CD4-positive, alpha-beta T cell treated with Interleukin-15 for 4 hours (primary cell): Measurements from ENCODE around the gene COL10A1.

Experiments used
- DNase-seq: peaks from one replicate; pipeline ENCODE4 v3.0.0-alpha.2; 2020; ENCODE audit warnings: low spot score

COL10A1 gene

DNA sequence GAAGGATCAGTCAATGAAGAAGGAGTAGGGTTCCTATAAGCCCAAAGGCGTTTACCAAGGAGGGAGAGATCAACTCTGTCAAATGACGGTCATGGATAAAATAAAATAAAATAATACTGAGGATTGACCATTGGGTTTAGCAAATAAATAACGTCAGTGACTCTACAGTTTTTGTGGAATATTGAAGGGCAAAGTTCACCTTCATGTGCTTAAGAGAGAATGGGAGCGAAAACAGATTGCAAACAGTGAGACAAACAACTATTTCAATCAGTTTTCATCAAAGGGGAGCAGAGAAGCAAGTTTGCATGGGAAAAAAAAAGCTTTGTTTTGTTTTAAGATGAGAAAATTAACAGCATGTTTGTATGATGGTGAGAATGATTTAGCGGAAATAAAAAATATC, 42.9 kb downstream of the COL10A1 start:
- no peak for DNase-seq

DNA sequence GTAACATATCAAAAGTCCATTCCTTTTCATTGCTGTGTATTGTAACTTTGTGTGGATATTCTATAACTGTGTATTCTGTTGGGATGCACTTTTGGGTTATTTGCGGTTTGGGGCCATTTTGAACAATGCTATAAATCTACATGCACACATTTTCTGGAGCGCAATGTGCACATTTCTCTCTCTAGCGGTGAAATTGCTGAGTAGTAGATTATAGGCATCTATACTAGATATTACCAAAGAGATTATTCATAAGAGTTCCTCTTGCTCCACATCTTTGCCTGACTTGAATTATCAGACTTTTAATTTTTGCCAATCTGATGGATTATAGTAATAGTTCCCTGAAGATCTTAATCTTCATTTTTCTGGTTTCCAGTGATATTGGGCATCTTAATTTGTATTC, 47.0 kb downstream of the COL10A1 start:
- DNase-seq = no peak

DNA sequence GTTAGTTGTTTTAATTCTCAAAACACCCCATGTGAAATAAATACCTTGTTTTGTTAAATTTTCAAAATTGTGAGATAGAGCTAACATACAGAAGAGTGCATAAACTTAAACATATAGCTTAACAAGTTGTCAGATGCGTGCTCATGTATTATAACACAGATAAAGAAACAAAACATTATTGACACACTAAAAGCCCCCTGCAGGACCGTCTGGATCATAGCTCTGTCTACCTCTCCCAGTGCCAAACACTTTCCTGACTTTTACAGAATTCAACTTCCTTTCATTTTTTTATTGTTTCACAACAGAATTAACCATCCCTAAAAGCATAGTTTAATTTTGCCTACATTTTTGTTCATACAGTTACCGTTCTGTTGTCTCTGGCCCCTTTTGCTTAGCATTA, 47.4 kb downstream of the COL10A1 start:
- no peak for DNase-seq

DNA sequence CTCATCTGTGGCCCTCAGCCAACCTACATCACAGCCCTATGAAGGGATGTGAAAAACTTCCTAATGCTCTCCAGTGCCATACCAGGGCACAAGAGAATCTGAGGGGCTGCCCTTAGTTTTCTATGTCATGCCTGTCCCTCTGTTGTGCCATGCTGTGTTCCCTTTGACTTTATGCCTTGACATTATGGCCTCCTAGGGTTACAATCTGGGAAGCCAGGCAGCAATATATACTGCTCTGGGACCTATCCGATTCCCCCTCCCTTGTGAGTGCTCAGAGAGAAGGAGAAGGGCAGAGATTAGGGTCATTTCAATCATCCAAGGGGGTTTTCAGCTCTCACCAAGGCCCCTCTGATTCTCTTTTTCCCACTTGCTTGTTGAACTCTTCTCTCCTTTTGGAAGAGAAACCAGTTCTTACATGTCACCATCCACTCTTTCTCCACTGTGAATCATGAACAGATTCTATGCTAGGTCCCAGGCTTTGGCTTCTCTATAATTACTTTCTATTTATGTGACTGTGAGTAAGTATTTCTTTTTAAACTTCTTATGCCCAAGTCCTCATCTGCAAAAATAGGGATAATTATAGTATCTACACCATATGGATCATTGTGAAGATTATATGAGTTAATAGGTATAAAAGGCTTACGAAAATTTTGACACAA, 51.1 kb downstream of the COL10A1 start:
- DNase-seq = no peak

DNA sequence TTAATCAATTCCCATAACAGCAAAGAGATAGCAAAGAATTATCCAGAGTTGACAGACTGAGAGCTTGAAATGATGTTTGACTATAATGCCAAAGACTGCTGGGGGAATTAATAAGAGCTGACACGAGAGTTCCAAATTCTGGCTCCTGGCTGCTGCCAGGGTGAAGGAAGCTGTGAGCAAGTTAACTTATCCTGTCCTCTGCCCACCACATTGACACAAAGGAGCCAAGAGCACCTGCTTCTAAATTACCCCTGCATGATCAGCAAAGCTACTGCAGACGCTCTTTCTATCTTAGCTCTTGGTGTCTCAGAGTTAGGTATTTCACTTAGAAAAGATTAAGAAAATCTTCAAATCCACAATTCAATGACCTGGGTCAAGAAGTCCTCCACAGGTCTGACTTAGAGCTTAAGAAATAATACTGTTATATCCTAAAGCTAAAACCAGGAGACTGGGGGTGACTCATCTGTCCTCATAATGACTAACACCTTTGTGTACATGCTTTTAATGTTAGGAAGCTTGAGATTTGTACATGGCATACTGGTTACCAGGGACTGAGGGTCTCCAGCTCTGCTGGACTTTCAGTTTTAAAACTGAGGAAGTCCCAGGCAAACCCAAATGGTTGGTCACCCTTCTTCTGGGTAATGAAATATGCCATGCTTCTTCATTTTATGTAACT, 52.0 kb downstream of the COL10A1 start:
- no peak for DNase-seq

DNA sequence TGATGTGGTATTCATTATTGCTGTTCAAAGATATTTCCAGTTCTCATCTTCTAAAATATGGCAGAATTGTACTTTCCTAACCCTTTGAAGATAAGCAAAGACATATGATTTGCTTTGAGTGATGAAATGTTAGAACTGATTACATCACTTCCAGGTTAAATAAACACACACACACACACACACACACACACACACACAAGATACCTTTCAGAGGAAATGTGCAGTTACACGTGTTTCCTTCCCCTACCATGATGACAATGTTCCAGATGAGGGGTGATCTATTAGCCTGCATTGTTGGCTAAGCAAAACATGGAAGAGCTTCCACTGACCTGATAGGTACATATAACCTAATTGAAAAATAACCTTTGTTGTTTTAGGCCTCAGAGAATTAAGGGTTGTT, 53.6 kb downstream of the COL10A1 start:
- no peak for DNase-seq

DNA sequence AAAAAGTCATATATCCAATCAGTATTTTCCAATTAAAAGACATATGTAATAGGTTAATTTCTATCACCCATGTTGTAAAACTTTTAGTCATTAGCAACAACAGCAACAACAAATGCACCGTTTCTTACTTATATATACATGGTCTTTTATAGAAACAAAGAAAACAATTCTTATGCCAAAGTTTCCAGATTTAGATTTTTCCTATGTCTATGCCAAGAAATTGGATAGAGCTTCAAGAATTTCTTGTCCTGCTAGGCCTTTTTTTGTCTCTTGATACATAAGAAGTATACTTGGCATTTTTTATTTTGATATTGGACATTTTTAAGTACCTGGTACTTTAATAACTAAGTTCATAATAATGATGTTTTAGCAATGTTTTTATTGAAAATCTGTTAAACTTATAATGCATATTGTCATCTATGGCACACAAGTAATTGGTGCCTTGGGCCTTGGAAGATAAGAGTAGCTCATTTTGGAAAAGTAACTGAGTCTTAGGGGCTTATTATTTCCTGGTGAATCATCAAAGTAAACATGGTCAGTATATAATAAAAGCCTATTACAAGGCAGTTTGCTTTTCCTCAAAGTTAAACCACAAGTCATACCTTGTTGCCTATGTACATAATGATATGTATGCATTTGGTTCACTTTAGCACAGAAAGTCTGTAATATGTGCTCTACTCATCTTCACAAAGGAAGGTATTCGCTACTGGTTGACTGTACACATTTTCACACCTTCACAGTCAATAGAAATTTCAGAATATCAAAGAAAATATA, 55.1 kb downstream of the COL10A1 start:
- no peak for DNase-seq

DNA sequence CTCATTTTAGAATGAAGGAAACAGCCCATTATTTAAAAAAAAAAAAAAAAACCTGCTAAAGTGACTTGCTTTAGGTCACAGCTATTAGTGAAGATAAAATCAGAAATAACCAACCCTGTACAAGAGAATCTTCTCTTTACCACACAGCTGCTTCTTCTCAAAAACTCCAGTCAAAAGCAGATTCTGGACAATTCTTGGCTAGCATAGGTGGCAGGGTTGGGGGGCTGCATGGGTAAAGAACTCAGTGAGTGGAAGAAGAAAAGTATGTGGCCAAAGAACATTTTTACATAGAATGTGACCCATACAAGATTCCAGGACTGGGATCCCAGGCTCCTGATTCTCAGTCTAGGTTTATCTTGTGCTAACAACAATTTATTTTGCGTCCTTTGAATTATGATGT, 55.8 kb downstream of the COL10A1 start:
- no peak for DNase-seq
